ES-I3 (cell line): ENCODE results near the gene F8.
"Not testable (repeated sequence)": the region's sequence is repeated elsewhere in the genome, so short reads cannot be mapped to it uniquely, and the experiment has no call there.

Source experiments
- H3K36me3 ChIP-seq: 2 replicates; pipeline ENCODE4 v1.6.1; 2013; ENCODE audit warnings: mild to moderate bottlenecking, low read length, control low read depth, moderate library complexity; ENCODE audit not compliant: insufficient read depth
- H3K4me1 ChIP-seq: 2 replicates; pipeline ENCODE4 v1.6.1; 2013; ENCODE audit warnings: mild to moderate bottlenecking, control low read depth, low read length; ENCODE audit not compliant: insufficient read depth
- H3K9ac ChIP-seq: 2 replicates; pipeline ENCODE4 v1.6.1; 2013; ENCODE audit warnings: low read depth, mild to moderate bottlenecking, low read length, moderate library complexity
- H3K9me3 ChIP-seq: 2 replicates; pipeline ENCODE4 v1.6.1; 2013; ENCODE audit warnings: mild to moderate bottlenecking, low read length, moderate library complexity; ENCODE audit not compliant: control insufficient read depth, insufficient read depth

Gene F8

DNA sequence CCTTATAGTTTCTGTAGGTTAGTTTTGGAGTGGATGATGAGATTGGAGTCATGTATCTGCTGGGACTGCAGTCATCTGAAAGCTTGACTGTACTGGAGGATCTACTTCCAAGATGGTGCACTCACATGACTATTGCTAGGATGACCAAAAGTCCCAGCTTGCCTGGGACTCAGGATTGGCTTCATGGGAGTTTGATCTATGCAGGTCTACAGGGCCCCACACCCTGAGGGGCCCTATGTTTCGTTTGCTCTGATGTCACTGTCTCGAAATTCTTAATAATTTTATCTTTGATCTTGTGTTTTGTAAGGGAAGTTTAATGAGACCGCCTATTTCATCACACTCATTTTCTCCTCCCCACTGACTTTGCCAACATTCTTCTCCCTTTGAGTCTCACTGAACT is 188.0 kb downstream of the F8 start, which contains the start of gene SMIM9:
TSS of gene SMIM9 (minus strand) at position 101 of the 400 bp plus-strand sequence. CDS start 3,806 bp downstream, outside the sequence.
- Histone ChIP-seq H3K4me1 (no peaks in the 10 kb centered on the region), H3K9me3 (no peaks in the 10 kb centered on the region; the same call in 1 of the 2 replicates), H3K9ac (no peak within 1 kb of the TSS)

DNA sequence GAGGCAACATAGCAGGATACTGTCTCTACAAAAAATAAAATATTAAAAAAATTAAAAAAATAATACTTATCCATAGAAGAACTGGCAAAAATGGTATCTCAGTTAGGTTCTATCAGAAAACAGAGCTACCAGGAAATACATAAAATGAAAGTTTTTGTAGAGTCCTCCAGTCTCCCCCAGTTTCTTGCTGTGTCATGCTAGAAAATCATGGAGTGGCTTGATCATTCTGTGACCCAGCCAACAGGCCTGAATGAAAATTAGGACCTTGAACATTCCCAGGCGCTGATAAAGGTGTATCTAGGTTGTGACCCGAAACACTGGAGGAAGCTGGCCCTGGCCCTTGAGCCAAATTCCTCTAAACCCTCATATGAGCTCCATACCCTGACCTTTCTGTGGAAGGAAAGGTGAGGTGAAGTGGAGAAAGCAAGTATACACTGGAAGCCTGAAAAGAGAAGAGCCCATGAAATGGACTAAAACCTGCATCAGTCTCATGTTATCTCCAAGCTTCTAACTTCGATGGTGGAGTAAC is 188.7 kb downstream of the F8 start:
- H3K4me1 ChIP-seq, result no peaks in the 10 kb centered on the region
- no peaks in the 10 kb centered on the region for H3K36me3 ChIP-seq
- no peak overlapping the region for H3K9ac ChIP-seq
- no peaks in the 10 kb centered on the region; the same call in 1 of the 2 replicates for H3K9me3 ChIP-seq

More for the DNA sequence above, 188.0 kb downstream of the F8 start, which contains the start of gene SMIM9:
- H3K36me3 ChIP-seq, result no peaks in the 10 kb centered on the region

DNA sequence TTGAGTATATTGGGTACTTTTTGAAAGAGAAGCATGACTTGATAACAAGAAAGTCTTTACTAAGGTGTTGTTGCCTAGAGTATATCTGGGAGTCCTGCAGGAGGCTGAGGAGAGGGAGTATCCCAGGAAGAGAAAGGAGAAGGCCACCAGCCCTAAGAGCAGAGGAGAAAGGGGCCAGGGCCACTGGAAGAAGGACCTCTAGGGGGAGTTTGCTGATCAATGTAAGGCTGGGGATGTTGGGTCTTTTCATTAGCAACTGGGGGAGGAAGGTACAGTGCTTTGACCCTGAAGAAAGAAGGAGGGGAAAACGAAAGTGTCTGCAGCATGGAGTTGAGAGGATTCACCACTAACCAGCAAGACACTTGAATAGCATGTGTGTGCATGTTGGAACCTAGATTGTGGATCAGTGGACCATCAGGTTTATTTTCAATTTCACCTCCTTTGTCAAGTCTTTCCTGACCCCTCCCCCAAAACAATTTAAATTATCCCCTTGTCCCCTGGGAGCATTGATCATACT is 192.5 kb downstream of the F8 start:
- no peaks in the 10 kb centered on the region for H3K36me3 ChIP-seq
- H3K9ac ChIP-seq, result no peak overlapping the region
- H3K4me1 ChIP-seq, result no peaks in the 10 kb centered on the region
- no peaks in the 10 kb centered on the region; the same call in 1 of the 2 replicates for H3K9me3 ChIP-seq

DNA sequence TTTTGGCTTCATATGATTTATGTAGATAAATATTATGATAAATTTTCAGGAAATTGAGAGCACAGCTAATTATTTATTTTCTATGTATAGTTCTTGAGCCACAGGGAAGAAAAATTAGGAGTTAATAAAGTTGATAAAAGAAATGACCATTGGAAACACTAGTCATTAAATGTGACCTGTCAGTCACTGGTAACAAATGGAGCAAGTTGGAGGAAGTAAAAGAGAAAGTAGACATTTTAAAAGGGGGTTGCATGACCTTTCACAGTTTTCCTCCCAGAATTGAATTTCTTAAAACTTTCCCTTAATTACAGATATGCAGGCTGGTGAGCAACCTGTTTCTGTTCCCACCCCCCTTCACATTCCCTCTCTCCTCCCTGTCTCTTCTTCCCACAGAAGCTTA is 193.4 kb downstream of the F8 start:
- no peaks in the 10 kb centered on the region for H3K36me3 ChIP-seq
- no peaks in the 10 kb centered on the region for H3K4me1 ChIP-seq
- H3K9me3 ChIP-seq, result no peaks in the 10 kb centered on the region; the same call in 1 of the 2 replicates
- H3K9ac ChIP-seq, result no peak overlapping the region

DNA sequence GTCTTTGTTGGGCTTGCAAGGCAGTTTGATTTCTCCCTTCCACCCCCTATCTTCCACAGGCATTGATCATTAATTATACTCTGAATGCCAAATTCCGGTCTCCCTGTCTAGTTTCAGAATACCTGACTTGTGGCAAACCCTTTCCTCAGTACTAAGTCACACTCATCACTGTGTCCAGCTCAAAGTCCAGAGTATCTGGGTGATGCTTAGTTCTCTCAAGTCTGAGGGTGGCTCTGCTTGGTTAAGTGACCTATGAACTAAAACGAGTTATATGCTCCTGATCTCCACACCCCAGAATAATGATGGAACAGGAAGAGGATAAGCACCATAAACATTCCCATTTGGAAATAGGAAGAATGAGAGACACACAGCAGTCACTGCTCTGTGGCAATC is 194.5 kb downstream of the F8 start:
- Histone ChIP-seq H3K9me3 (no peaks in the 10 kb centered on the region; the same call in 1 of the 2 replicates), H3K4me1 (no peaks in the 10 kb centered on the region), H3K36me3 (no peaks in the 10 kb centered on the region), H3K9ac (no peak overlapping the region)

DNA sequence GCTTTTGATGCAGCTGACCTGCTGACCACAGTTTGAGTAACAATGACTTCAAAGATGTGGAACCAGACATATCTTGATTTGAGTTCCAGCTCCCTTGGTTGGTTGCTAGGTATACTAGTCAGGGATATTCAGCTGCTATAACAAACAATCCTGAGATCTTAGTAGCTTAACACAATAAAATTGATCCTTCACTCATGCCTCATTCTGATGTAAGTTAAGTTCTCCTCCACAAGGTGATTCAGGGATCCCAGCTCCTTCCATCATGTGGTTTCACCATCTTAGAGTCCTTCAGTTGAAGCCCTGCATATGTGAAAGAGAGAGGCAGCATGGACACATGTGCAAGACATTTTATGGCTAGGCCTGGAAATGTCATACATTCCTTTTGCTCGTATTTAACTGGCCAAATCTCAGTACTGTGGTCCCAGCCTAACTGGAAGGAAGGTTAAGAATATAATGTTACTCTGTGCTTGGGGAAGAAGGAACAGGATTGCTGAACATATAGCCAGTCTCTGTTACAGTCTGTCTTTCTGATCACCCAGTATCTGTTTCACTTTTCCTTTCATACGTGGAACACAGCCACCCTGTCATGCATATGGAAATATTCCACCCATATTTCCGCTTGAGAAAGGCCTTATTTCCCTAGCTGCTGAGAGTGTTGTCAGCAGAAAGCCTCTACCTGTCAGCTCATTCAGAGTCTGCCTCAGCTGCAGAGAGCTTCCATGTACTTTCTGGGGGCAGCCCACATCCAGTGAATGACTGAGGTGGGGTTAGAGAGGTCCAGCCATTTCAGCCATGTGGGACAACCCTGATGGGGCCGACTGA is 195.1 kb downstream of the F8 start:
- Histone ChIP-seq H3K36me3 (no peaks in the 10 kb centered on the region), H3K9me3 (no peaks in the 10 kb centered on the region; the same call in 1 of the 2 replicates), H3K4me1 (peaks cover 3% of the 10 kb centered on the region), H3K9ac (no peak overlapping the region)

DNA sequence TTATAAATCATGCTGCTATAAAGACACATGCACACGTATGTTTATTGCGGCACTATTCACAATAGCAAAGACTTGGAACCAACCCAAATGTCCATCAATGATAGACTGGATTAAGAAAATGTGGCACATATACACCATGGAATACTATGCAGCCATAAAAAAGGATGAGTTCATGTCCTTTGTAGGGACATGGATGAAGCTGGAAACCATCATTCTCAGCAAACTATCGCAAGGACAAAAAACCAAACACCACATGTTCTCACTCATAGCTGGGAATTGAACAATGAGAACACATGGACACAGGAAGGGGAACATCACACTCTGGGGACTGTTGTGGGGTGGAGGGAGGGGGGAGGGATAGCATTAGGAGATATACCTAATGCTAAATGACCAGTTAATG is 196.9 kb downstream of the F8 start:
- peaks cover 18% of the 10 kb centered on the region for H3K4me1 ChIP-seq
- H3K9ac ChIP-seq, H3K36me3 ChIP-seq, H3K9me3 ChIP-seq: not testable (repeated sequence)

GRCh38 chrX:154824638-154825037 is 197.9 kb downstream of the F8 start:
- H3K9ac ChIP-seq, result no peak overlapping the region
- peaks cover 24% of the 10 kb centered on the region for H3K4me1 ChIP-seq
- H3K36me3 ChIP-seq, result no peaks in the 10 kb centered on the region
- no peaks in the 10 kb centered on the region; the same call in 1 of the 2 replicates for H3K9me3 ChIP-seq

DNA sequence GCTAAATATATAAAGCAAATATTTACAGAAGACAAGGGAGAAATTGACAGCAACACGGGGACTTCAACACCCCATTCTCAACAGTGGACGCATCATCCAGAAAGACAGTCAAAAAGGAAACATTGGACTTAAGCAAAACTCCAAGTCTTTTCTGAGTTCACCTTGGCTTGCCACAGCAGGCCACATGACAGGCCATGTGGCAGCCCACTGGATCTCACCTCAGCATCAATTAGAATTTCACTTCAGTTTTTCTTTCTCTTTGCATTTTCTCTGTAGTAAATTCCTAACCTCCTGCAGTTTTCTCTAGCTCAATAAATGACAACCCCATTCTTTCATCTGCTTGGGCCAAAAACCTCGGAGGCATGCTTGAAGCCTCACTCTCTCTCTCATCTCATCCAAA is 200.5 kb downstream of the F8 start:
- H3K36me3 ChIP-seq, result no peaks in the 10 kb centered on the region
- H3K9ac ChIP-seq, result no peak overlapping the region
- peaks cover 3% of the 10 kb centered on the region for H3K9me3 ChIP-seq
- H3K4me1 ChIP-seq, result peaks cover 24% of the 10 kb centered on the region

GRCh38 chrX:154821523-154821922 is 201.0 kb downstream of the F8 start:
- H3K4me1 ChIP-seq, result peaks cover 24% of the 10 kb centered on the region
- no peaks in the 10 kb centered on the region for H3K36me3 ChIP-seq
- no peak overlapping the region for H3K9ac ChIP-seq
- peaks cover 3% of the 10 kb centered on the region; the same call in 1 of the 2 replicates for H3K9me3 ChIP-seq

GRCh38 chrX:154819771-154820341 is 202.7 kb downstream of the F8 start:
- H3K4me1 ChIP-seq, result peaks cover 24% of the 10 kb centered on the region
- peaks cover 3% of the 10 kb centered on the region for H3K9me3 ChIP-seq
- peak overlapping the region; percentile 16; the same call in 1 of the 2 replicates for H3K9ac ChIP-seq
- no peaks in the 10 kb centered on the region for H3K36me3 ChIP-seq

GRCh38 chrX:154818916-154819770 is 203.4 kb downstream of the F8 start:
- no peaks in the 10 kb centered on the region for H3K36me3 ChIP-seq
- 0 out of 2 replicates have a peak overlapping the region, but pooled peaks have one; percentile 16 for H3K9ac ChIP-seq
- peaks cover 3% of the 10 kb centered on the region for H3K9me3 ChIP-seq
- peaks cover 24% of the 10 kb centered on the region for H3K4me1 ChIP-seq

- H3K36me3 ChIP-seq, H3K9me3 ChIP-seq, H3K9ac ChIP-seq: not testable (repeated sequence)
- peaks cover 25% of the 10 kb centered on the region for H3K4me1 ChIP-seq
Observed at GRCh38 chrX:154817048-154817618, 205.4 kb downstream of the F8 start.
